H9 (cell line): Measurements from ENCODE around the gene LAMA3. TPM values are rescaled to one million over a fixed set of nuclear protein-coding genes. Genes with fewer than 3 reads are reported as not detected.

Source experiments
- DNase-seq: peaks from one replicate; pipeline ENCODE4 v3.0.0-alpha.2; 2017
- H2AFZ ChIP-seq: one replicate; pipeline ENCODE4 v1.6.1; 2013; ENCODE audit warnings: mild to moderate bottlenecking, low read length, control low read depth, moderate library complexity
- H2AK5ac ChIP-seq: 2 replicates; pipeline ENCODE4 v1.6.1; 2013; ENCODE audit warnings: low read length, control low read depth, mixed read lengths; ENCODE audit not compliant: insufficient read length
- H2BK120ac ChIP-seq: one replicate; pipeline ENCODE4 v1.6.1; 2013; ENCODE audit warnings: low read depth, mild to moderate bottlenecking, low read length, control low read depth, inconsistent platforms; ENCODE audit not compliant: poor library complexity, severe bottlenecking
- H2BK12ac ChIP-seq: 2 replicates; pipeline ENCODE4 v1.6.1; 2013; ENCODE audit warnings: low read length, control low read depth, mixed read lengths, low read depth; ENCODE audit not compliant: insufficient read length
- H2BK15ac ChIP-seq: 2 replicates; pipeline ENCODE4 v1.6.1; 2013; ENCODE audit warnings: low read depth, low read length, control low read depth
- H2BK20ac ChIP-seq: one replicate; pipeline ENCODE4 v1.6.1; 2013; ENCODE audit warnings: low read depth, mild to moderate bottlenecking, low read length, control low read depth, inconsistent platforms; ENCODE audit not compliant: poor library complexity, severe bottlenecking
- H2BK5ac ChIP-seq: 2 replicates; pipeline ENCODE4 v1.6.1; 2013; ENCODE audit warnings: low read length, control low read depth, mixed read lengths; ENCODE audit not compliant: insufficient read length
- H3K14ac ChIP-seq: 2 replicates; pipeline ENCODE4 v1.6.1; 2013; ENCODE audit warnings: low read length, control low read depth; ENCODE audit not compliant: insufficient read depth
- H3K18ac ChIP-seq: 2 replicates; pipeline ENCODE4 v1.6.1; 2013; ENCODE audit warnings: low read depth, mild to moderate bottlenecking, mixed read lengths, low read length, control low read depth; ENCODE audit not compliant: insufficient read length
- H3K23ac ChIP-seq: 2 replicates; pipeline ENCODE4 v1.6.1; 2013; ENCODE audit warnings: low read length, control low read depth, mixed read lengths, low read depth; ENCODE audit not compliant: insufficient read length
- H3K23me2 ChIP-seq: 2 replicates; pipeline ENCODE4 v1.6.1; 2013; ENCODE audit warnings: low read depth, mild to moderate bottlenecking, mixed read lengths, low read length, control low read depth; ENCODE audit not compliant: insufficient read length, poor library complexity, severe bottlenecking
- H3K27ac ChIP-seq: 2 replicates; pipeline ENCODE4 v1.5.1; 2013; ENCODE audit warnings: low read length, control low read depth, mixed read lengths, low read depth; ENCODE audit not compliant: insufficient read length
- H3K27me3 ChIP-seq: 2 replicates; pipeline ENCODE4 v1.6.1; 2013; ENCODE audit warnings: low read length, control low read depth, inconsistent platforms; ENCODE audit not compliant: insufficient read depth
- H3K4ac ChIP-seq: 2 replicates; pipeline ENCODE4 v1.6.1; 2013; ENCODE audit warnings: low read depth, mild to moderate bottlenecking, control low read depth, inconsistent platforms, low read length, moderate library complexity
- H3K4me1 ChIP-seq: 2 replicates; pipeline ENCODE4 v1.6.1; 2013; ENCODE audit warnings: low read length, control low read depth, inconsistent platforms; ENCODE audit not compliant: insufficient read depth
- H3K4me2 ChIP-seq: 2 replicates; pipeline ENCODE4 v1.6.1; 2013; ENCODE audit warnings: low read length, control low read depth, mixed read lengths; ENCODE audit not compliant: insufficient read length, insufficient read depth
- H3K56ac ChIP-seq: 2 replicates; pipeline ENCODE4 v1.6.1; 2013; ENCODE audit warnings: low read depth, mild to moderate bottlenecking, mixed read lengths, low read length, control low read depth; ENCODE audit not compliant: insufficient read length
- H3K79me1 ChIP-seq: 2 replicates; pipeline ENCODE4 v1.6.1; 2013; ENCODE audit warnings: low read depth, mild to moderate bottlenecking, moderate library complexity, low read length, control low read depth, inconsistent platforms; ENCODE audit not compliant: insufficient read depth, poor library complexity, severe bottlenecking
- H3K79me2 ChIP-seq: 2 replicates; pipeline ENCODE4 v1.6.1; 2013; ENCODE audit warnings: low read length, control low read depth, inconsistent platforms; ENCODE audit not compliant: insufficient read depth
- H3K9ac ChIP-seq: 2 replicates; pipeline ENCODE4 v1.6.1; 2013; ENCODE audit warnings: low read length, control low read depth, mixed read lengths; ENCODE audit not compliant: insufficient read length; ENCODE audit errors: extremely low read depth
- H3K9me3 ChIP-seq: one replicate; pipeline ENCODE4 v1.6.1; 2013; ENCODE audit warnings: low read depth, low read length, inconsistent platforms; ENCODE audit not compliant: control insufficient read depth
- H3T11ph ChIP-seq: one replicate; pipeline ENCODE4 v1.6.1; 2013; ENCODE audit warnings: mild to moderate bottlenecking, low read length, control low read depth, inconsistent platforms
- H4K20me1 ChIP-seq: one replicate; pipeline ENCODE4 v1.6.1; 2013; ENCODE audit not compliant: control insufficient read depth, insufficient read length, insufficient read depth
- H4K5ac ChIP-seq: 2 replicates; pipeline ENCODE4 v1.6.1; 2013; ENCODE audit warnings: low read depth, mild to moderate bottlenecking, mixed read lengths, low read length, control low read depth; ENCODE audit not compliant: insufficient read length
- H4K8ac ChIP-seq: replicated peaks from 2 replicates; pipeline ENCODE4 v1.6.1; 2013; ENCODE audit warnings: low read length, control low read depth, mixed read lengths, low read depth; ENCODE audit not compliant: insufficient read length
- H4K91ac ChIP-seq: 2 replicates; pipeline ENCODE4 v1.6.1; 2013; ENCODE audit warnings: low read depth, mild to moderate bottlenecking, moderate library complexity, mixed read lengths, low read length, control low read depth; ENCODE audit not compliant: insufficient read length
- H3K27ac Mint-ChIP-seq, 3 experiments: 2 replicates in 2 of 3; 3 replicates in 1 of 3; pipeline ENCODE4 v1.8.0; 2020 to 2021; ENCODE audit warnings: mixed read lengths in 3 of 3, mild to moderate bottlenecking in 1 of 3, moderate library complexity in 1 of 3
- H3K27me3 Mint-ChIP-seq: 2 replicates; pipeline ENCODE4 v1.8.0; 2021; ENCODE audit warnings: low read depth, mild to moderate bottlenecking, moderate library complexity, mixed read lengths
- H3K36me3 Mint-ChIP-seq, 3 experiments: 2 replicates in 2 of 3; 3 replicates in 1 of 3; pipeline ENCODE4 v1.8.0; 2020 to 2021; ENCODE audit warnings: low read depth in 3 of 3, mixed read lengths in 3 of 3; ENCODE audit not compliant: insufficient read depth in 1 of 3
- H3K4me1 Mint-ChIP-seq, 2 experiments: 2 replicates each; pipeline ENCODE4 v1.8.0; 2020; ENCODE audit warnings: mixed read lengths in 2 of 2
- H3K4me3 Mint-ChIP-seq, 2 experiments: 2 replicates in 1 of 2; 3 replicates in 1 of 2; pipeline ENCODE4 v1.8.0; 2020 to 2021; ENCODE audit warnings: mild to moderate bottlenecking in 2 of 2, mixed read lengths in 2 of 2, moderate library complexity in 1 of 2
- H3K9me3 Mint-ChIP-seq, 2 experiments: 2 replicates in 1 of 2; 3 replicates in 1 of 2; pipeline ENCODE4 v1.8.0; 2020; ENCODE audit warnings: mild to moderate bottlenecking in 2 of 2, mixed read lengths in 2 of 2, moderate library complexity in 1 of 2
- WGBS: extraction: QIAGEN DNeasy Blood & Tissue Kit; methylation state at CpG from one replicate; pipeline ENCODE4 v1.1.7; 2013; ENCODE audit warnings: missing lambda C conversion rate, low lambda C conversion rate, mixed read lengths; ENCODE audit not compliant: insufficient read length; ENCODE audit errors: extremely low coverage; 5-methylcytosine and 5-hydroxymethylcytosine counted together
- total RNA-seq: library from RNA; stranded (reverse); gene quantifications from 2 replicates; pipeline ENCODE4 v1.2.1, GENCODE V29; 2021
- TF ChIP-seq, protein P1 (sequence below): fragments of 200-600 bp; sonication (generic); conservative IDR thresholded peaks from 3 replicates; pipeline ENCODE4 v1.8.0; 2021; ENCODE audit warnings: antibody characterized with exemption, mild to moderate bottlenecking

LAMA3 gene
- total RNA-seq, 1 experiment from 2014 or later = 0.33 TPM

DNA sequence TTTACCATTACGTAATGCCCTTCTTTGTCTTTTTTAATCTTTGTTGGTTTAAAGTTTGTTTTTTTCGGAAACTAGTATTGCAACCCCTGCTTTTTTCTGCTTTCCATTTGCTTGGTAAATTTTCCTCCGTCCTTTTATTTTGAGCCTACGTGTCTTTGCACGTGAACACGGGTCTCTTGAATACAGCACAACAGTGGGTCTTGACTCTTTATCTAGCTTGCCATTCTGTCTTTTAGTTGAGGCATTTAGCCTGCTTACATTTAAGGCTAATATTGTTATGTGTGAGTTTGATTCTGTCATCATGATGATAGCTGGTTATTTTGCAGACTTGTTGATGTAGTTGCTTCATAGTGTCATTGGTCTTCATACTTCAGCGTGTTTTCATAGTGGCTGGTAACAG lies 287.9 kb downstream of the LAMA3 start:
- Histone ChIP-seq H3K18ac (no peak overlapping the region), H2BK5ac (no peak overlapping the region), H3K27me3 (no peaks in the 10 kb centered on the region), H3K79me2 (no peaks in the 10 kb centered on the region), H4K8ac (no peak overlapping the region), H2AK5ac (no peak overlapping the region), H2BK15ac (no peak overlapping the region), H4K20me1 (no peaks in the 10 kb centered on the region), H3K79me1 (no peaks in the 10 kb centered on the region), H3K4me2 (no peak overlapping the region), H2BK20ac (no peak overlapping the region), H3T11ph (no peak overlapping the region), H3K14ac (no peak overlapping the region), H3K27ac (no peak overlapping the region), H2AFZ (no peak overlapping the region), H2BK12ac (no peak overlapping the region), H3K4ac (no peak overlapping the region), H3K4me1 (no peaks in the 10 kb centered on the region; the same call in 1 of the 2 replicates), H3K23ac (no peak overlapping the region), H3K23me2 (no peaks in the 10 kb centered on the region), H3K9me3 (no peaks in the 10 kb centered on the region), H4K91ac (no peak overlapping the region), H3K9ac (no peak overlapping the region), H3K56ac (no peak overlapping the region), H4K5ac (no peak overlapping the region), H2BK120ac (no peak overlapping the region)
- H3K4me3 Mint-ChIP-seq = no peak overlapping the region
- no CpG with 5 or more reads among the region's 7 CpGs for WGBS
- TF ChIP-seq, protein P1, sequence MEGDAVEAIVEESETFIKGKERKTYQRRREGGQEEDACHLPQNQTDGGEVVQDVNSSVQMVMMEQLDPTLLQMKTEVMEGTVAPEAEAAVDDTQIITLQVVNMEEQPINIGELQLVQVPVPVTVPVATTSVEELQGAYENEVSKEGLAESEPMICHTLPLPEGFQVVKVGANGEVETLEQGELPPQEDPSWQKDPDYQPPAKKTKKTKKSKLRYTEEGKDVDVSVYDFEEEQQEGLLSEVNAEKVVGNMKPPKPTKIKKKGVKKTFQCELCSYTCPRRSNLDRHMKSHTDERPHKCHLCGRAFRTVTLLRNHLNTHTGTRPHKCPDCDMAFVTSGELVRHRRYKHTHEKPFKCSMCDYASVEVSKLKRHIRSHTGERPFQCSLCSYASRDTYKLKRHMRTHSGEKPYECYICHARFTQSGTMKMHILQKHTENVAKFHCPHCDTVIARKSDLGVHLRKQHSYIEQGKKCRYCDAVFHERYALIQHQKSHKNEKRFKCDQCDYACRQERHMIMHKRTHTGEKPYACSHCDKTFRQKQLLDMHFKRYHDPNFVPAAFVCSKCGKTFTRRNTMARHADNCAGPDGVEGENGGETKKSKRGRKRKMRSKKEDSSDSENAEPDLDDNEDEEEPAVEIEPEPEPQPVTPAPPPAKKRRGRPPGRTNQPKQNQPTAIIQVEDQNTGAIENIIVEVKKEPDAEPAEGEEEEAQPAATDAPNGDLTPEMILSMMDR = no peak
- H3K36me3 Mint-ChIP-seq = peaks cover 0 to 1% (median 0%) of the 10 kb centered on the region in 3 experiments; a peak in 1 of 7 replicates
- H3K27ac Mint-ChIP-seq = no peak overlapping the region
- H3K9me3 Mint-ChIP-seq = no peaks in the 10 kb centered on the region
- DNase-seq = no peak
- peaks cover 11% of the 10 kb centered on the region in 2 experiments for H3K4me1 Mint-ChIP-seq
- no peaks in the 10 kb centered on the region; the same call in 1 of the 2 replicates for H3K27me3 Mint-ChIP-seq
